Astrocyte (in vitro differentiated cells and primary cell): ENCODE results near the gene NAALADL2. TPM values are rescaled to one million over a fixed set of nuclear protein-coding genes. Genes with fewer than 3 reads are reported as not detected.

Experiments used
- DNase-seq: peaks from one replicate; pipeline ENCODE4 v3.0.0-alpha.2; 2010; ENCODE audit warnings: low read depth
- FAIRE-seq: peaks from 2 replicates; lab custom pipeline; 2011; peaks lifted over from hg19 to GRCh38; lab: Jason Lieb, UNC
- H2AFZ ChIP-seq: 2 replicates; pipeline ENCODE4 v1.6.0; 2012; ENCODE audit warnings: low read depth, low read length, inconsistent platforms
- H3K27ac ChIP-seq: 2 replicates; pipeline ENCODE4 v1.5.1; 2011; ENCODE audit warnings: low read depth, low read length, inconsistent platforms
- H3K27me3 ChIP-seq: 2 replicates; pipeline ENCODE4 v1.6.0; 2011; ENCODE audit warnings: low read length, inconsistent platforms; ENCODE audit not compliant: insufficient read depth
- H3K36me3 ChIP-seq: 2 replicates; pipeline ENCODE4 v1.5.1; 2011; ENCODE audit warnings: low read length, inconsistent platforms; ENCODE audit not compliant: insufficient read depth
- H3K4me1 ChIP-seq: 2 replicates; pipeline ENCODE4 v1.5.1; 2011; ENCODE audit warnings: low read length, inconsistent platforms; ENCODE audit not compliant: insufficient read depth
- H3K4me2 ChIP-seq: 2 replicates; pipeline ENCODE4 v1.6.0; 2012; ENCODE audit warnings: low read length, inconsistent platforms
- H3K4me3 ChIP-seq: 2 replicates; pipeline ENCODE4 v1.5.1; 2011; ENCODE audit warnings: low read depth, mild to moderate bottlenecking, low read length, inconsistent platforms; ENCODE audit not compliant: insufficient read depth
- H3K79me2 ChIP-seq: 2 replicates; pipeline ENCODE4 v1.6.0; 2012; ENCODE audit warnings: mild to moderate bottlenecking, low read length, inconsistent platforms; ENCODE audit not compliant: insufficient read depth
- H3K9ac ChIP-seq: 2 replicates; pipeline ENCODE4 v1.6.0; 2012; ENCODE audit warnings: mild to moderate bottlenecking, low read length, inconsistent platforms
- H3K9me3 ChIP-seq: 2 replicates; pipeline ENCODE4 v1.5.1; 2012; ENCODE audit warnings: low read depth, mild to moderate bottlenecking, low read length, inconsistent platforms; ENCODE audit not compliant: insufficient read depth
- H4K20me1 ChIP-seq: 2 replicates; pipeline ENCODE4 v1.6.0; 2012; ENCODE audit warnings: low read length, inconsistent platforms; ENCODE audit not compliant: insufficient read depth
- H3K27ac Mint-ChIP-seq: one replicate; pipeline ENCODE4 v1.8.0; 2021; ENCODE audit warnings: mild to moderate bottlenecking, mixed read lengths; ENCODE audit not compliant: unreplicated experiment
- H3K27me3 Mint-ChIP-seq: one replicate; pipeline ENCODE4 v1.8.0; 2021; ENCODE audit warnings: low read depth, mixed read lengths; ENCODE audit not compliant: unreplicated experiment
- H3K36me3 Mint-ChIP-seq: one replicate; pipeline ENCODE4 v1.8.0; 2021; ENCODE audit warnings: low read depth, mixed read lengths; ENCODE audit not compliant: unreplicated experiment
- H3K4me1 Mint-ChIP-seq: one replicate; pipeline ENCODE4 v1.8.0; 2021; ENCODE audit warnings: low read depth, mixed read lengths; ENCODE audit not compliant: unreplicated experiment
- H3K4me3 Mint-ChIP-seq: one replicate; pipeline ENCODE4 v1.8.0; 2021; ENCODE audit warnings: mild to moderate bottlenecking, moderate library complexity, mixed read lengths; ENCODE audit not compliant: unreplicated experiment
- H3K9me3 Mint-ChIP-seq: one replicate; pipeline ENCODE4 v1.8.0; 2021; ENCODE audit warnings: mild to moderate bottlenecking, mixed read lengths; ENCODE audit not compliant: unreplicated experiment
- CTCF ChIP-seq: IDR thresholded peaks from 2 replicates; pipeline ENCODE4 v1.5.1; 2011; ENCODE audit warnings: low read depth, mild to moderate bottlenecking, inconsistent platforms, low read length, moderate library complexity; ENCODE audit not compliant: insufficient read depth
- EZH2 ChIP-seq: IDR thresholded peaks from 2 replicates; pipeline ENCODE4 v1.6.1; 2012; ENCODE audit warnings: mild to moderate bottlenecking, low read length, inconsistent platforms; ENCODE audit not compliant: insufficient read depth
- total RNA-seq: library from RNA; stranded (reverse); gene quantifications from 2 replicates; pipeline ENCODE4 v1.2.1, GENCODE V29; 2021

NAALADL2 gene
- total RNA-seq, 1 donor from 2014 or later: 2.7 TPM

- Mint-ChIP-seq H3K27ac (no peak overlapping the region), H3K4me1 (no peaks in the 10 kb centered on the region)
- no peak for FAIRE-seq
These were observed 211.8 kb downstream of the NAALADL2 start for GRCh38 chr3:175070946-175071345.

GRCh38 chr3:175073219-175073905 lies 214.2 kb downstream of the NAALADL2 start:
- DNase-seq: no peak
- H3K36me3 Mint-ChIP-seq: no peaks in the 10 kb centered on the region
- H3K4me1 ChIP-seq: no peaks in the 10 kb centered on the region
- no peak for TF ChIP-seq EZH2
- TF ChIP-seq CTCF: no peak
- H4K20me1 ChIP-seq: no peaks in the 10 kb centered on the region
- H3K79me2 ChIP-seq: no peaks in the 10 kb centered on the region
- H3K27me3 ChIP-seq: no peaks in the 10 kb centered on the region
- no peak overlapping the region for H3K9ac ChIP-seq
- no peak overlapping the region for H3K4me3 ChIP-seq
- no peaks in the 10 kb centered on the region for H3K4me1 Mint-ChIP-seq
- FAIRE-seq: no peak
- no peak overlapping the region for H2AFZ ChIP-seq
- no peak overlapping the region for H3K27ac ChIP-seq
- no peak overlapping the region for H3K4me3 Mint-ChIP-seq
- H3K27ac Mint-ChIP-seq: no peak overlapping the region
- no peaks in the 10 kb centered on the region for H3K27me3 Mint-ChIP-seq
- H3K9me3 Mint-ChIP-seq: no peaks in the 10 kb centered on the region
- no peaks in the 10 kb centered on the region for H3K36me3 ChIP-seq
- no peaks in the 10 kb centered on the region for H3K9me3 ChIP-seq
- H3K4me2 ChIP-seq: no peak overlapping the region

More at GRCh38 chr3:175070946-175071345, 211.8 kb downstream of the NAALADL2 start:
- DNase-seq: no peak
- H3K27me3 Mint-ChIP-seq: no peaks in the 10 kb centered on the region
- Histone ChIP-seq H3K4me1 (no peaks in the 10 kb centered on the region), H3K4me2 (no peak overlapping the region), H3K4me3 (no peak overlapping the region), H2AFZ (no peak overlapping the region), H4K20me1 (no peaks in the 10 kb centered on the region), H3K36me3 (no peaks in the 10 kb centered on the region), H3K27ac (no peak overlapping the region), H3K79me2 (no peaks in the 10 kb centered on the region), H3K9ac (no peak overlapping the region), H3K27me3 (no peaks in the 10 kb centered on the region), H3K9me3 (no peaks in the 10 kb centered on the region)
- H3K36me3 Mint-ChIP-seq: no peaks in the 10 kb centered on the region
- H3K9me3 Mint-ChIP-seq: no peaks in the 10 kb centered on the region
- no peak overlapping the region for H3K4me3 Mint-ChIP-seq
- TF ChIP-seq EZH2 (no peak), CTCF (no peak)

- Histone ChIP-seq H3K79me2 (no peaks in the 10 kb centered on the region), H3K4me1 (no peaks in the 10 kb centered on the region), H3K27me3 (no peaks in the 10 kb centered on the region), H3K27ac (no peak overlapping the region), H3K4me2 (no peak overlapping the region), H2AFZ (no peak overlapping the region), H3K36me3 (no peaks in the 10 kb centered on the region), H3K9me3 (no peaks in the 10 kb centered on the region), H4K20me1 (no peaks in the 10 kb centered on the region), H3K9ac (no peak overlapping the region), H3K4me3 (no peak overlapping the region)
- TF ChIP-seq CTCF (no peak), EZH2 (no peak)
- H3K27me3 Mint-ChIP-seq: no peaks in the 10 kb centered on the region
- no peak overlapping the region for H3K27ac Mint-ChIP-seq
- no peaks in the 10 kb centered on the region for H3K9me3 Mint-ChIP-seq
- no peaks in the 10 kb centered on the region for H3K4me1 Mint-ChIP-seq
- H3K4me3 Mint-ChIP-seq: no peak overlapping the region
- FAIRE-seq: no peak
- peak; percentile 13 for DNase-seq
- no peaks in the 10 kb centered on the region for H3K36me3 Mint-ChIP-seq
These were observed 216.1 kb downstream of the NAALADL2 start for GRCh38 chr3:175075269-175075668.
